Measurements from ENCODE around the gene HRK. TPM values are rescaled to one million over a fixed set of nuclear protein-coding genes. Genes with fewer than 3 reads are reported as not detected.

HRK gene
- total and polyA plus RNA-seq, 9 of the 15 experiments (the other 6 are each of a cell fraction or from before 2014, with no cell fraction given) = 0.01 to 0.05 (median 0.04) TPM; not detected in 6

GRCh38 chr12:116813271-116814041, 67.8 kb downstream of the HRK start:
- no peak overlapping the region for H3K9ac ChIP-seq (ENCODE audit: insufficient read depth in 1 of 2, low read depth in 2 of 2, low read length in 2 of 2)
- no peak overlapping the region for H3K4me2 ChIP-seq (ENCODE audit: insufficient read depth, low read length)
- FAIRE-seq = no peak
- H3K36me3 ChIP-seq (ENCODE audit: control insufficient read depth, insufficient read depth, low read length) = no peaks in the 10 kb centered on the region
- intact Hi-C loops (cut with micrococcal nuclease) (no loop called here), in situ Hi-C loops (cut with MboI) (no loop called here)
- no TSS peak for BruUV-seq (replicated peaks)
- no peaks in the 10 kb centered on the region for H3K9me1 ChIP-seq (ENCODE audit: control insufficient read depth, insufficient read depth, low read length)
- TF ChIP-seq TAL1 (IDR thresholded peaks at IDR 0.05) (no peak), PREB (CRISPR knock-in tag; IDR thresholded peaks at IDR 0.05) (no peak), ZZZ3 (IDR thresholded peaks at IDR 0.05) (no peak), SRSF9 (IDR thresholded peaks at IDR 0.05; ENCODE audit: borderline replicate concordance, low read depth, low read length) (no peak), HMG20B (CRISPR knock-in tag; IDR thresholded peaks at IDR 0.05) (no peak), RNF2 (IDR thresholded peaks at IDR 0.05) (no peak), ZNF23 (CRISPR knock-in tag; IDR thresholded peaks at IDR 0.05) (no peak), ZFP1 (CRISPR knock-in tag; IDR thresholded peaks at IDR 0.05) (no peak), ILF3 (IDR thresholded peaks at IDR 0.05; ENCODE audit: borderline replicate concordance) (no peak), MAFG (tag; conservative IDR thresholded peaks at IDR 0.05) (no peak), RBM22 (IDR thresholded peaks at IDR 0.05; ENCODE audit: low read depth, low read length, poor library complexity, severe bottlenecking) (no peak), L3MBTL2 (IDR thresholded peaks at IDR 0.05) (no peak), SRF (CRISPR knock-in tag; IDR thresholded peaks at IDR 0.05) (no peak)
- DNase-seq (ENCODE audit: extremely low read depth in 1 of 4, low spot score in 3 of 4) = no peak
- H4K20me1 ChIP-seq (replicated peaks; ENCODE audit: control insufficient read depth, insufficient read depth, low read length) = no peaks in the 10 kb centered on the region
- no peak overlapping the region for H3K4me3 ChIP-seq
- ATAC-seq = no peak
- H2AFZ ChIP-seq (ENCODE audit: low read depth, low read length) = no peak overlapping the region
- no peak overlapping the region for H3K27ac ChIP-seq (ENCODE audit: extremely low read depth, low read depth, low read length)
- CTCF ChIA-PET (ENCODE audit: low intra/inter-chr PET ratio) = no interaction called here
- POLR2A ChIA-PET = no interaction called here
- WGBS (ENCODE audit: insufficient coverage, low coverage, missing lambda C conversion rate) = 53% methylated on average over 6 of the region's 7 CpGs
- H3K79me2 ChIP-seq (ENCODE audit: control insufficient read depth, insufficient read depth, low read length) = peaks cover 8% of the 10 kb centered on the region
- H3K9me3 ChIP-seq (replicated peaks; ENCODE audit: control insufficient read depth, insufficient read depth, low read depth, low read length) = no peaks in the 10 kb centered on the region
- H3K4me1 ChIP-seq (replicated peaks in 1 of 2; ENCODE audit: control insufficient read depth in 2 of 2, insufficient read depth in 2 of 2, low read length in 2 of 2) = peaks cover 0 to 9% of the 10 kb centered on the region in 2 experiments; a peak in 3 of 5 replicates
- H3K27me3 ChIP-seq (ENCODE audit: control insufficient read depth in 2 of 2, insufficient read depth in 2 of 2, low read length in 2 of 2) = no peaks in the 10 kb centered on the region
